ENCODE measurements around the gene ZNF445.

DNA sequence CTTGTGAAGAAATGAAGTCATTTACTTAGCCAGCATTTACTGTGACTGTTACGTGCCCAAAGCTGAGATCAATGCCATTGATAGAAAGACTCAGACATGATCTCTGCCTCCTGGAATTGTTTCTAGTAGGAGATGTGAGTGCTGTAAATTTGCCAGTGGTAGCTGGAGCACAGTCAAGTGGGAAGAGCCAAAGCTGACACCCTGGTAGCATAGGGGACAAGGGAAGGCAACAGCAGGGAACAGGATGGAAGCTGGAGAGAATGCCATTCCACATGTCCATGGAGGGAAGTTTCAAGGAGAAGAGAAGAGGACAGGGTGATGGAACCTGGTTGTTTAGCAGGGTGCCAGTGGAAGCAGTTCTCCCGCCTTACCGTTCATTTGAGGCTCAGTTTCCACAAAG is 74.9 kb downstream of the ZNF445 start:
- TF ChIP-seq, protein P1, sequence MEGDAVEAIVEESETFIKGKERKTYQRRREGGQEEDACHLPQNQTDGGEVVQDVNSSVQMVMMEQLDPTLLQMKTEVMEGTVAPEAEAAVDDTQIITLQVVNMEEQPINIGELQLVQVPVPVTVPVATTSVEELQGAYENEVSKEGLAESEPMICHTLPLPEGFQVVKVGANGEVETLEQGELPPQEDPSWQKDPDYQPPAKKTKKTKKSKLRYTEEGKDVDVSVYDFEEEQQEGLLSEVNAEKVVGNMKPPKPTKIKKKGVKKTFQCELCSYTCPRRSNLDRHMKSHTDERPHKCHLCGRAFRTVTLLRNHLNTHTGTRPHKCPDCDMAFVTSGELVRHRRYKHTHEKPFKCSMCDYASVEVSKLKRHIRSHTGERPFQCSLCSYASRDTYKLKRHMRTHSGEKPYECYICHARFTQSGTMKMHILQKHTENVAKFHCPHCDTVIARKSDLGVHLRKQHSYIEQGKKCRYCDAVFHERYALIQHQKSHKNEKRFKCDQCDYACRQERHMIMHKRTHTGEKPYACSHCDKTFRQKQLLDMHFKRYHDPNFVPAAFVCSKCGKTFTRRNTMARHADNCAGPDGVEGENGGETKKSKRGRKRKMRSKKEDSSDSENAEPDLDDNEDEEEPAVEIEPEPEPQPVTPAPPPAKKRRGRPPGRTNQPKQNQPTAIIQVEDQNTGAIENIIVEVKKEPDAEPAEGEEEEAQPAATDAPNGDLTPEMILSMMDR (IDR thresholded peaks at IDR 0.05; ENCODE audit: insufficient read depth, low read depth, low read length), result no peak
- TF ChIP-seq EZH2 (IDR thresholded peaks at IDR 0.05; ENCODE audit: insufficient read depth, low read length), result no peak
